Body of pancreas (tissue), 4 donors: ENCODE results near the gene SSMEM1. TPM values are rescaled to one million over a fixed set of nuclear protein-coding genes. Genes with fewer than 3 reads are reported as not detected.
"Not testable (repeated sequence)": the region's sequence is repeated elsewhere in the genome, so short reads cannot be mapped to it uniquely, and the experiment has no call there.

ENCODE experiments used
- ATAC-seq: fragments of 150-250 bp; one replicate; pipeline ENCODE4 v1.9.1; 2016
- DNase-seq, 4 donors: peaks; one replicate each; pipeline ENCODE4 v3.0.0-alpha.2; 2019
- H3K27ac ChIP-seq, 4 donors: fragments of 200-600 bp; sonication (generic); 1 replicate in 3 of 4; 2 replicates in 1 of 4; pipeline versions ENCODE4 v1.5.1 to v1.6.1; 2016 to 2019; ENCODE audit warnings: mild to moderate bottlenecking in 1 of 4, mixed read lengths in 1 of 4, moderate library complexity in 1 of 4
- H3K27me3 ChIP-seq, 2 donors: fragments of 200-600 bp; sonication (generic); one replicate each; pipeline ENCODE4 v1.6.0; 2016; ENCODE audit warnings: mild to moderate bottlenecking in 1 of 2
- H3K36me3 ChIP-seq, 2 donors: fragments of 200-600 bp; sonication (generic); replicated peaks in 1 of 2; 2 replicates each; pipeline ENCODE4 v1.5.1; 2016; ENCODE audit warnings: low read depth in 2 of 2; ENCODE audit not compliant: insufficient read depth in 1 of 2
- H3K4me1 ChIP-seq: fragments of 200-600 bp; sonication (generic); one replicate; pipeline ENCODE4 v1.6.0; 2016
- H3K4me3 ChIP-seq, 2 donors: fragments of 200-600 bp; sonication (generic); 1 replicate in 1 of 2; 2 replicates in 1 of 2; pipeline ENCODE4 v1.5.1; 2016 to 2019
- H3K9me3 ChIP-seq, 3 donors: fragments of 200-600 bp; sonication (generic); 1 replicate in 2 of 3; 2 replicates in 1 of 3; pipeline ENCODE4 v1.5.1; 2016
- CTCF ChIP-seq, 7 experiments: fragments of 450-650 bp in 4 of 7; fragments of 200-600 bp in 3 of 7; sonication (generic) in 3 of 7; IDR thresholded peaks; one replicate each; pipeline ENCODE4 v1.5.1; 2016 to 2019; ENCODE audit warnings: antibody characterized with exemption in 7 of 7
- POLR2A ChIP-seq, 3 donors: fragments of 450-650 bp; IDR thresholded peaks; one replicate each; pipeline ENCODE4 v1.6.1; 2016; ENCODE audit warnings: antibody characterized with exemption in 3 of 3, mild to moderate bottlenecking in 2 of 3
- WGBS, 2 donors: methylation state at CpG; one replicate each; pipeline ENCODE4 v1.1.5; 2017; 5-methylcytosine and 5-hydroxymethylcytosine counted together
- intact Hi-C: fragments of 100-400 bp; cut with DNase I; formaldehyde crosslinking; loops from one replicate; pipeline ENCODE4 v1.15.1; 2023
- total RNA-seq, 2 donors: library from RNA; depleted of rRNA; stranded (reverse); fragments of >200 nt; gene quantifications; one replicate each; pipeline ENCODE4 v1.1.0, GENCODE V29; 2016

SSMEM1 gene
- total RNA-seq, 2 donors from 2014 or later, result not detected

- ATAC-seq (no peak), DNase-seq (no peak)
- Histone ChIP-seq H3K36me3 (no peaks in the 10 kb centered on the region), H3K27me3 (no peaks in the 10 kb centered on the region), H3K4me3 (no peak overlapping the region), H3K9me3 (no peaks in the 10 kb centered on the region), H3K27ac (no peak overlapping the region), H3K4me1 (peaks cover 5% of the 10 kb centered on the region)
- 71 to 85% methylated on average over 2 of the region's 2 CpGs for WGBS, 2 donors
- intact Hi-C loops, result no loop called here
- no peak for TF ChIP-seq POLR2A (IDR thresholded peaks at IDR 0.05)
- no peak for TF ChIP-seq CTCF (IDR thresholded peaks at IDR 0.05)
Observed at GRCh38 chr7:130234078-130234477, 26.4 kb downstream of the SSMEM1 start.

- WGBS, 2 donors, result 86 to 93% methylated on average over 4 of the region's 4 CpGs
- intact Hi-C loops, H3K4me1 ChIP-seq, H3K36me3 ChIP-seq, H3K9me3 ChIP-seq, H3K27me3 ChIP-seq, ATAC-seq, H3K27ac ChIP-seq, DNase-seq, H3K4me3 ChIP-seq: not testable (repeated sequence)
Observed at GRCh38 chr7:130236361-130236760, 28.7 kb downstream of the SSMEM1 start.

DNA sequence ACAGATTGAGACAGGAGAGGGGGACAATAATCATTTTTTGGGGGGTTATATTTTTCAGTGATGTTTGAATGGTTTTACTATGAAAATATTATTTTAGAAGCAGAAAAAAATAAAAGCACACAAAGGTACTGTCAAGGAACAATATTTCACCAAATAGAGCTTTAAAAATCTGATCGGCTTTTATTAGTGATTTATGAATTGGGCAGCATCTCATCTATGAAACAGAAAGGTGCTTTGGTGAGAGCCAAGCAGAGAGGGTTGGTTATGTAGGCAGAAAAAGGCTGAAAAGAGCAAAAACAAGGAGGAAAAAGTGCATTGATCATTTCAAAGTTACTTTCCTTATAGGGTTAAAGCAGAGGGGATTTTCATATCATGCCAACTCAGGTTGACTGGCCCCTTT is 32.6 kb downstream of the SSMEM1 start:
- ATAC-seq, result no peak

DNA sequence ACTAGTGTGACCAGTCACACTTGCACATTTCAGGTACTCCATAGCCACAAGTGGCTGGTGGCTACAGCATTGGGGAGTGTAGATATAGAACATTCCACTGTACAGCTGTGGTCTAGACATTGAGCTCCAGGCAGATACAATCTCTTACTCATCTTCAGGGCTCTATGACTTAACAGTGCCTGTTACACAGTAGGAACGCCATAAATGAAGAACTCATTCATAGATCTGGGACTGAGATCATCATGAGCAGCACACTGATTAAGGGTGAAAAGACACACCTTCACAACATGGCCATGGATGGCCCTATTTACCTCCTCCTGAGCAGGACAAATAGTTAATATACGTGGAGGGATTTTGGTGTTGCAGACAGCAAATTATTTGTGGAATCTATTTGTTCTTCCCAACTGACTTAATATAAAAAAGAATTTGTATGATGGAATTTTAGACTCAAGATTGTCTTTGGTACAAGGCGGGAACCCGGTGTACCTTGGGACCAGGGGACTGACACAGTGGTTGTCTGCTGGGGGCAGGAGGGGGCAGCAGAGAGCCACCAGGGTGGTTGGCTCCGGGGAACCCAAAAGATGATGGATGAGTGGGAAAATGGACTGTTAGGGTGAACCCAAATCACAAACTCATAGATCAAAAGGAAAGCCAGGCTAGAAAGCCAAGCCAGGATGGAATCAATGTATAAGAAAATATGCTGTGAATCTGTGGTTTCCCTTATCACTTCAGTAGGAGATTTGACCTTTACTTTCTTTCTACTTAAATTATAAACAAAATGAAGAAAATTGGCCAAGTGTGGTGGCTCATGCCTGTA is 34.7 kb downstream of the SSMEM1 start:
- Histone ChIP-seq H3K27me3 (no peaks in the 10 kb centered on the region), H3K27ac (peak overlapping the region in 1 of 4 donors; percentile 40), H3K9me3 (no peaks in the 10 kb centered on the region), H3K36me3 (no peaks in the 10 kb centered on the region), H3K4me1 (peaks cover 7% of the 10 kb centered on the region), H3K4me3 (no peak overlapping the region)
- intact Hi-C loops, result no loop called here
- peak; percentile 68 to 84 (median 77) for DNase-seq
- ATAC-seq, result peak; percentile 93
- TF ChIP-seq POLR2A (IDR thresholded peaks at IDR 0.05) (no peak), CTCF (IDR thresholded peaks at IDR 0.05) (peak; percentile 79 to 95 (median 86))
- 22% methylated on average over 5 of the region's 5 CpGs for WGBS, 2 donors

More for the DNA sequence above, 32.6 kb downstream of the SSMEM1 start:
- 90 to 94% methylated on average over 1 of the region's 1 CpG for WGBS, 2 donors
- intact Hi-C loops, result no loop called here
- H3K4me1 ChIP-seq, result peaks cover 7% of the 10 kb centered on the region
- no peaks in the 10 kb centered on the region for H3K27me3 ChIP-seq
- TF ChIP-seq POLR2A (IDR thresholded peaks at IDR 0.05) (no peak), CTCF (IDR thresholded peaks at IDR 0.05) (no peak)
- H3K4me3 ChIP-seq, result no peak overlapping the region
- no peak for DNase-seq
- H3K27ac ChIP-seq, result no peak overlapping the region
- no peaks in the 10 kb centered on the region for H3K9me3 ChIP-seq
- H3K36me3 ChIP-seq, result no peaks in the 10 kb centered on the region

- intact Hi-C loops, H3K27ac ChIP-seq, DNase-seq, H3K27me3 ChIP-seq, H3K36me3 ChIP-seq, H3K9me3 ChIP-seq, ATAC-seq, H3K4me3 ChIP-seq, H3K4me1 ChIP-seq: not testable (repeated sequence)
- WGBS, 2 donors, result 28 to 29% methylated on average over 1 of the region's 1 CpG
Observed at GRCh38 chr7:130243486-130243885, 35.8 kb downstream of the SSMEM1 start.

DNA sequence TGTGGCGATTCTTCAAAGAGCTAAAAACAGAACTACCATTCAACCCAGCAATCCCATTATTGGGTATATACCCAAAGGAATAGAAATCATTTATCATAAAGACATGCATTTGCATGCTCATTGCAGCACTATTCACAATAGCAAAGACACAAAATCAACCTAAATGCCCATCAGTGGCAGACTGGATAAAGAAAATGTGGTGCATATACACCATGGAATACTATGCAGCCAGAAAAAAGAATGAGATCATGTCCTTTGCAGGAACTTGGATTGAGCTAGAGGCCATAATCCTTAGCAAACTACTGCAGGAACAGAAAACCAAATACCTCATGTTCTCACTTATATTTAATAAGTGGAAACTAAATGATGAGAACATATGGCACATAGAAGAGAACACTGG is 38.8 kb downstream of the SSMEM1 start:
- DNase-seq, intact Hi-C loops: not testable (repeated sequence)
- 91 to 96% methylated on average over 1 of the region's 1 CpG for WGBS, 2 donors

DNA sequence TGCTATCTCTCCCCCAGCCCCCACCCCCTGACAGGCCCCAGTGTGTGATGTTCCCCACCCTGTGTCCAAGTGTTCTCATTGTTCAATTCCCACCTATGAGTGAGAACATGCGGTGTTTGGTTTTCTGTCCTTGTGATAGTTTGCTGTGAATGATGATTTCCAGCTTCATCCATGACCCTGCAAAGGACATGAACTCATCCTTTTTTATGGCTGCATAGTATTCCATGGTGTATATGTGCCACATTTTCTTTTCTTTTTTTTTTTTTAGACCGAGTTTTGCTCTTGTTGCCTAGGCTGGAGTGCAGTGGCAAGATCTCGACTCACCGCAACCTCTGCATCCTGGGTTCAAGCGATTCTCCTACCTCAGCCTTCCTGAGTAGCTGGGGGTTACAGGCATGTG is 41.2 kb downstream of the SSMEM1 start:
- H3K4me3 ChIP-seq, DNase-seq, ATAC-seq, H3K27ac ChIP-seq, H3K36me3 ChIP-seq, H3K4me1 ChIP-seq, H3K27me3 ChIP-seq, intact Hi-C loops, H3K9me3 ChIP-seq: not testable (repeated sequence)
- WGBS, 2 donors, result 93% methylated on average over 5 of the region's 5 CpGs

More for the DNA sequence above, 38.8 kb downstream of the SSMEM1 start:
- not testable (repeated sequence) for H3K9me3 ChIP-seq, H3K27ac ChIP-seq, H3K4me1 ChIP-seq, ATAC-seq, H3K36me3 ChIP-seq, H3K27me3 ChIP-seq, H3K4me3 ChIP-seq

GRCh38 chr7:130249626-130250025 is 42.0 kb downstream of the SSMEM1 start:
- ATAC-seq, H3K27me3 ChIP-seq, DNase-seq, H3K4me3 ChIP-seq, H3K36me3 ChIP-seq, H3K9me3 ChIP-seq, H3K27ac ChIP-seq, H3K4me1 ChIP-seq, intact Hi-C loops: not testable (repeated sequence)
- WGBS, 2 donors, result 94 to 96% methylated on average over 3 of the region's 3 CpGs
